ENCODE data around the gene AP1S2.

DNA sequence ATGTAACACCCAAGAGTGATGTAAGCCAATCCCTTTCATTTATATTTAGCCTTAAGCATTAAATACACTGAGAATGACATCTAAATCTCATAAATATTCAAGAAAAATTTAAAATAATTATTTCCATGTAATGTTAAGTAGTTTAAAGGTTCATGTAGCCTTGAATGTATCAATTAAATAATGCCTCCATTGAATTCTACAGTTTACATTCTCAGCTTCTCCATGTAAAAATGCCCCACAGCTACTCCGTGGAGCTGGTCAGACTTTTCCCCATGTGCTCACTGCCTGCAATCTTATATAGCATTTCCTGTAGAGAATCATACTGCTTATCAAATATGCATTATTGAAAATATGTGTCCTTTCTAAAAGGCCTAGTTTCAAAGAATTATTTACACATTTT is 25.4 kb downstream of the AP1S2 start:
- no peak for TF ChIP-seq POLR2AphosphoS5 (IDR thresholded peaks at IDR 0.05; ENCODE audit: low read depth)
- TF ChIP-seq, protein P1, sequence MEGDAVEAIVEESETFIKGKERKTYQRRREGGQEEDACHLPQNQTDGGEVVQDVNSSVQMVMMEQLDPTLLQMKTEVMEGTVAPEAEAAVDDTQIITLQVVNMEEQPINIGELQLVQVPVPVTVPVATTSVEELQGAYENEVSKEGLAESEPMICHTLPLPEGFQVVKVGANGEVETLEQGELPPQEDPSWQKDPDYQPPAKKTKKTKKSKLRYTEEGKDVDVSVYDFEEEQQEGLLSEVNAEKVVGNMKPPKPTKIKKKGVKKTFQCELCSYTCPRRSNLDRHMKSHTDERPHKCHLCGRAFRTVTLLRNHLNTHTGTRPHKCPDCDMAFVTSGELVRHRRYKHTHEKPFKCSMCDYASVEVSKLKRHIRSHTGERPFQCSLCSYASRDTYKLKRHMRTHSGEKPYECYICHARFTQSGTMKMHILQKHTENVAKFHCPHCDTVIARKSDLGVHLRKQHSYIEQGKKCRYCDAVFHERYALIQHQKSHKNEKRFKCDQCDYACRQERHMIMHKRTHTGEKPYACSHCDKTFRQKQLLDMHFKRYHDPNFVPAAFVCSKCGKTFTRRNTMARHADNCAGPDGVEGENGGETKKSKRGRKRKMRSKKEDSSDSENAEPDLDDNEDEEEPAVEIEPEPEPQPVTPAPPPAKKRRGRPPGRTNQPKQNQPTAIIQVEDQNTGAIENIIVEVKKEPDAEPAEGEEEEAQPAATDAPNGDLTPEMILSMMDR (IDR thresholded peaks at IDR 0.05; ENCODE audit: insufficient read depth, low read length): no peak
- TF ChIP-seq GABPA (IDR thresholded peaks at IDR 0.05; ENCODE audit: low read depth): no peak

All from HL-60 (cell line).